Activated CD4-positive, CD25-positive, alpha-beta regulatory T cell (primary cell): ENCODE results near the gene CTNNA2.

Experiments
- DNase-seq, 4 experiments: peaks; one replicate each; lab custom pipeline; 2025; lab: John Stamatoyannopoulos, UW

Gene CTNNA2

GRCh38 chr2:80568011-80568410, 1055.2 kb downstream of the CTNNA2 start:
- no peak for DNase-seq

GRCh38 chr2:80573167-80573566, 1060.3 kb downstream of the CTNNA2 start:
- DNase-seq: no peak

- DNase-seq: no peak
Measured at GRCh38 chr2:80573950-80574349, 1061.1 kb downstream of the CTNNA2 start.

- no peak for DNase-seq
Measured at GRCh38 chr2:80579756-80580155, 1066.9 kb downstream of the CTNNA2 start.

- DNase-seq: no peak
Measured at GRCh38 chr2:80591233-80591632, 1078.4 kb downstream of the CTNNA2 start.

- no peak for DNase-seq
Measured at GRCh38 chr2:80592106-80592505, 1079.3 kb downstream of the CTNNA2 start.

- DNase-seq: no peak
Measured at GRCh38 chr2:80610108-80610507, 1097.3 kb downstream of the CTNNA2 start.

- no peak for DNase-seq
Measured at GRCh38 chr2:80621656-80622055, 1108.8 kb downstream of the CTNNA2 start.

GRCh38 chr2:80624062-80624461, 1111.2 kb downstream of the CTNNA2 start:
- DNase-seq: no peak

- DNase-seq: no peak
Measured at GRCh38 chr2:80634590-80634989, 1121.7 kb downstream of the CTNNA2 start.

- DNase-seq: no peak
Measured at GRCh38 chr2:80638783-80639182, 1125.9 kb downstream of the CTNNA2 start.

- DNase-seq: no peak
Measured at GRCh38 chr2:80642465-80642864, 1129.6 kb downstream of the CTNNA2 start.

- no peak for DNase-seq
Measured at GRCh38 chr2:80643598-80643997, 1130.7 kb downstream of the CTNNA2 start.

- no peak for DNase-seq
Measured at GRCh38 chr2:80651435-80651834, 1138.6 kb downstream of the CTNNA2 start.

- no peak for DNase-seq
Measured at GRCh38 chr2:80655265-80655664, 1142.4 kb downstream of the CTNNA2 start.

- DNase-seq: no peak
Measured at GRCh38 chr2:80670763-80671162, 1157.9 kb downstream of the CTNNA2 start.

GRCh38 chr2:80687524-80687923, 1174.7 kb downstream of the CTNNA2 start:
- no peak for DNase-seq

GRCh38 chr2:80689106-80689505, 1176.3 kb downstream of the CTNNA2 start:
- no peak for DNase-seq
